Activated naive CD8-positive, alpha-beta T cell treated with anti-CD3 and anti-CD28 coated beads, Interleukin-2, amount 10 ng/mL, durations not matched to agents 7 days and 5 days (primary cell): ENCODE data around the gene ACSL6. TPM values are rescaled to one million over a fixed set of nuclear protein-coding genes. Genes with fewer than 3 reads are reported as not detected.

Experiments used
- ATAC-seq: fragments of 150-1000 bp; cut with Tn5 transposase; one replicate; pipeline ENCODE4 v1.10.0; 2021; ENCODE audit warnings: low read depth, moderate library complexity
- POLR2A ChIA-PET: fragments of 350-600 bp; sonication (Branson Sonifier 250); formaldehyde crosslinking; loops from one replicate; lab custom pipeline; 2021; ENCODE audit warnings: antibody characterized with exemption; lab: Charles Lee
- DNase-seq: peaks from one replicate; pipeline ENCODE4 v3.0.0; 2021
- H3K27ac Mint-ChIP-seq: one replicate; pipeline ENCODE4 v1.8.0; 2022; ENCODE audit warnings: mild to moderate bottlenecking, mixed read lengths
- H3K27me3 Mint-ChIP-seq: one replicate; pipeline ENCODE4 v1.8.0; 2022; ENCODE audit warnings: mild to moderate bottlenecking, moderate library complexity, mixed read lengths
- H3K36me3 Mint-ChIP-seq: one replicate; pipeline ENCODE4 v1.8.0; 2021; ENCODE audit warnings: mild to moderate bottlenecking, mixed read lengths
- H3K4me1 Mint-ChIP-seq: one replicate; pipeline ENCODE4 v1.8.0; 2021; ENCODE audit warnings: mixed read lengths
- H3K4me3 Mint-ChIP-seq: one replicate; pipeline ENCODE4 v1.8.0; 2022; ENCODE audit warnings: mild to moderate bottlenecking, moderate library complexity, mixed read lengths
- H3K9me3 Mint-ChIP-seq: one replicate; pipeline ENCODE4 v1.8.0; 2021; ENCODE audit warnings: mixed read lengths
- total RNA-seq, 2 experiments: library from RNA; stranded (reverse); gene quantifications; one replicate each; pipeline ENCODE4 v1.2.3, GENCODE V29; 2021

The ACSL6 gene
- total RNA-seq, 2 experiments from 2014 or later, result 31.5 to 34.6 TPM

- ATAC-seq, result no peak
- H3K4me3 Mint-ChIP-seq, result peak overlapping the region; percentile 53
These were observed 42.7 kb upstream of the ACSL6 start for GRCh38 chr5:132054031-132054696.

GRCh38 chr5:132053483-132053882 lies 42.0 kb upstream of the ACSL6 start:
- Mint-ChIP-seq H3K27me3 (peaks cover 18% of the 10 kb centered on the region), H3K36me3 (no peaks in the 10 kb centered on the region), H3K27ac (no peak overlapping the region), H3K4me1 (peaks cover 34% of the 10 kb centered on the region), H3K4me3 (no peak overlapping the region), H3K9me3 (no peaks in the 10 kb centered on the region)
- ATAC-seq (no peak), DNase-seq (no peak)
- POLR2A ChIA-PET, result no interaction called here

More at GRCh38 chr5:132054031-132054696, 42.7 kb upstream of the ACSL6 start:
- peaks cover 18% of the 10 kb centered on the region for H3K27me3 Mint-ChIP-seq
- DNase-seq, result no peak
- H3K36me3 Mint-ChIP-seq, result no peaks in the 10 kb centered on the region
- H3K9me3 Mint-ChIP-seq, result no peaks in the 10 kb centered on the region
- H3K4me1 Mint-ChIP-seq, result peaks cover 41% of the 10 kb centered on the region
- POLR2A ChIA-PET, result interaction anchor here (0.5 kb wide), 1 partner anchor 438 kb away, joined by 4 read pairs; no protein-coding TSS in a partner anchor
- H3K27ac Mint-ChIP-seq, result peak overlapping the region; percentile 46

DNA sequence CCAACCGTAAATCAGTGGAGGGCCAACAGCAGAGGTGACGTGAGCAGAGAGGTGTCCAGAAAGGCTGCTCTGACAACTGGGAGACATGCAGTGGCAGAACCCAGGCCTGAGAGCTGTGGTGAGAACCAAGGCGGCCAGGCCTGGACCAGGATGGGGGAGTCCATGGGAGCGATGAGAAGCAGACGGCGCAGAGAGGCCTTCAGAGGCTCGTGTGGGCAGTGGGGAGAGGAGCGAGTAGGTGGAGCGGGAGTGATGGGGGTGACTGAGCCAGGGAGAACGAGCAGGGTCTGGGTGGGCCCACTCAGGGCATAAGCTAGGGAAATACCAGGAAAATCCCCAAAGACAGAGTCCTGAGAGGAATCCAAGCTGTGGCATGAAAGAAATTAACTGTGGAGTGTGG lies 41.1 kb upstream of the ACSL6 start:
- no peak overlapping the region for H3K4me3 Mint-ChIP-seq
- H3K36me3 Mint-ChIP-seq, result no peaks in the 10 kb centered on the region
- peaks cover 29% of the 10 kb centered on the region for H3K4me1 Mint-ChIP-seq
- POLR2A ChIA-PET, result no interaction called here
- H3K9me3 Mint-ChIP-seq, result no peaks in the 10 kb centered on the region
- no peak for DNase-seq
- peaks cover 15% of the 10 kb centered on the region for H3K27me3 Mint-ChIP-seq
- no peak for ATAC-seq
- no peak overlapping the region for H3K27ac Mint-ChIP-seq

DNA sequence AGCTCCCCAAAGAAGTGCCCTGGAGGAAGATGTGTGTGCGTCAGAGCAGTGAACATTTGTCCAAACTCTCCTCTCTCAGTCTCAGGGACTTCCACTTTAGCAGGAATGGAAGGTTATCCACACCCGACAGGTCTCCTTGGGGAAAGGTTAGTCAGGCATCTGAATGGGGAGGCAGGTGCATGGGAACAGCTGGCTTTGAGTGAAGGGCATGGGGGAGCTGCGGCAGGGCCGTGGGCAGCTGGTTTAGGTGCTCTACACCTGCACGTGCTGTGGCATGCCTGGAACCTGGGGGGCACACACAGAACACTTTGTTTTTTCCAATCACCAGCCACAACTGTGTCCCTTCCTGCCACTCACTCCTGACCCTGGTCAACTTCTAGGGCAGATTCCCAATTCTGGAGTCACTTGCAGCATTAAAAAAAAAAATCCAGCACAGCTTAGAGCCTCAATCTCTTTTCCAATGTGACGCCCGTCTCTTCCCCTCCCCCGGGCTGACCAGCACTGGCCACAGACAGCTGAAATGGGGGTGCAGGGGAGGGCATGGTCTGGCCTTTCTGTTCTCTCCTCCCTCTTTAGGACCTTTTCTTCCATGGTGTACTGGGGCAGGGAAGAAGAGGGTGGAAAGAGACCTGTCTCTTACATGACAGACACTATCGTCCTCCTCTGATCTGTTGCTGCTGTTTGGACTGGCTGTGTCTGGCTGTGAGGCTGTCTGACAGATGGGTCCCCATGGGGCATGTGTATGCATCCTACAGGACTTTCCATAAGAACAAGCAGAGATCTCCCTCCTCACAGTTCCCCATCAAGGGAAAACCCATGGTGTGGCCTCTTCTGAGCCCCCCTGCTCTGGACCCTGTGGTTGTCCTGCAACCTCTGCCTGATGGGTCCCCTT lies 39.4 kb upstream of the ACSL6 start:
- no peaks in the 10 kb centered on the region for H3K36me3 Mint-ChIP-seq
- peaks cover 17% of the 10 kb centered on the region for H3K27me3 Mint-ChIP-seq
- H3K27ac Mint-ChIP-seq, result no peak overlapping the region
- no peak overlapping the region for H3K4me3 Mint-ChIP-seq
- no peaks in the 10 kb centered on the region for H3K9me3 Mint-ChIP-seq
- peaks cover 16% of the 10 kb centered on the region for H3K4me1 Mint-ChIP-seq
- no peak for ATAC-seq
- DNase-seq, result no peak
- POLR2A ChIA-PET, result interaction anchor here (0.6 kb wide), 1 partner anchor 134 kb away, joined by 4 read pairs; no protein-coding TSS in a partner anchor

GRCh38 chr5:132050136-132050535 lies 38.7 kb upstream of the ACSL6 start:
- ATAC-seq (peak; percentile 21), DNase-seq (no peak)
- POLR2A ChIA-PET, result interaction anchor here (0.6 kb wide), 1 partner anchor 133 kb away, joined by 4 read pairs; no protein-coding TSS in a partner anchor
- no peak overlapping the region for H3K27ac Mint-ChIP-seq
- peaks cover 10% of the 10 kb centered on the region for H3K4me1 Mint-ChIP-seq
- H3K27me3 Mint-ChIP-seq, result peaks cover 17% of the 10 kb centered on the region
- no peaks in the 10 kb centered on the region for H3K36me3 Mint-ChIP-seq
- H3K9me3 Mint-ChIP-seq, result no peaks in the 10 kb centered on the region
- no peak overlapping the region for H3K4me3 Mint-ChIP-seq

DNA sequence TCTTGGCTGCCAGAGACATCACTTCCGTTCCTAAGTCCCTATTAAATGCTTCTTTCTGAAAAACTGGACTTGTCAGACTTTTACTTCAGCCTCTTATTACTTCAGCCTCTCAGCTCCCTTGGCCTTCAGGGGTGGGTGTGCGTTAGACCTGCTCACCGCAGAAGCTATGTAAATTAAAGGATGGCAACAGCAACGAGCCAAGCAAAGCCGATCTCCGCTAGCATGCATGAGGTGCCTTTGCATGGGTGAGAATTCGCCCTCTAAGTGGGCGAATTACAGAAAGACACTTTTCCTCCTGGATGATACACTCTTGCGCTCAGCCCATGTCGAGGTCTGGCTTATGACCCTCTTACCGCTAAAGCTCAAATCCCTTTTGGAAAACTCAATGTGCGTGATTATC lies 38.1 kb upstream of the ACSL6 start:
- Mint-ChIP-seq H3K9me3 (no peaks in the 10 kb centered on the region), H3K27ac (no peak overlapping the region), H3K27me3 (peaks cover 17% of the 10 kb centered on the region), H3K4me3 (no peak overlapping the region), H3K36me3 (peaks cover under 1% of the 10 kb centered on the region), H3K4me1 (peaks cover 4% of the 10 kb centered on the region)
- POLR2A ChIA-PET, result no interaction called here
- ATAC-seq, result no peak
- DNase-seq, result no peak

GRCh38 chr5:132049093-132049492 lies 37.6 kb upstream of the ACSL6 start:
- H3K36me3 Mint-ChIP-seq, result peaks cover 3% of the 10 kb centered on the region
- no peak overlapping the region for H3K27ac Mint-ChIP-seq
- no peak overlapping the region for H3K4me3 Mint-ChIP-seq
- no peaks in the 10 kb centered on the region for H3K9me3 Mint-ChIP-seq
- H3K4me1 Mint-ChIP-seq, result peaks cover 1% of the 10 kb centered on the region
- peaks cover 20% of the 10 kb centered on the region for H3K27me3 Mint-ChIP-seq
- no peak for ATAC-seq
- DNase-seq, result no peak
- POLR2A ChIA-PET, result no interaction called here

- no peak overlapping the region for H3K4me3 Mint-ChIP-seq
- peaks cover 1% of the 10 kb centered on the region for H3K4me1 Mint-ChIP-seq
- DNase-seq, result no peak
- POLR2A ChIA-PET, result no interaction called here
- no peak overlapping the region for H3K27ac Mint-ChIP-seq
- peaks cover 7% of the 10 kb centered on the region for H3K36me3 Mint-ChIP-seq
- H3K9me3 Mint-ChIP-seq, result no peaks in the 10 kb centered on the region
- peaks cover 16% of the 10 kb centered on the region for H3K27me3 Mint-ChIP-seq
- no peak for ATAC-seq
These were observed 35.4 kb upstream of the ACSL6 start for GRCh38 chr5:132046880-132047299.

DNA sequence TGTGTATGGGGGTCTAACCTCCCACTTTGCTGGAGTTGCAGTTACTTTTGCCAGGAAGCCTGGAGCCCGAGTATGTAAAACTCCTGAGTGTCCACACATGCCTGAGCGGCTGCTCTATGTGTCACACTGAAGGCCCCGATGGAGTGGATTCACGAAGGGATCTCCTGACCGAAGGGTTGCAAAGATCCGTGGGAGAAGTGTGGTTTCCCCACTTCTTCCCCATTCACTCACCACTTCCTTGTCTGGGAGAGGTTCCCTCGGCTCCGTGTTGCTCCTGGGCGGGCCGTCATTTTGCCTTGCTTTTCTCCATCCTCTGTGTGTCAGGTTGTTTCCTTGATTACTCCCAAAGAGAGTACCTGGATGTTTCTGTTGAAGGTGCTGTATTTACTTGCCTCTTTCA lies 32.7 kb upstream of the ACSL6 start:
- ATAC-seq, result no peak
- Mint-ChIP-seq H3K27me3 (peaks cover 36% of the 10 kb centered on the region), H3K9me3 (peaks cover 8% of the 10 kb centered on the region)

GRCh38 chr5:132037353-132037752 lies 25.9 kb upstream of the ACSL6 start:
- peaks cover 19% of the 10 kb centered on the region for H3K36me3 Mint-ChIP-seq
- ATAC-seq (no peak), DNase-seq (no peak)
- H3K4me3 Mint-ChIP-seq, result no peak overlapping the region
- H3K4me1 Mint-ChIP-seq, result peaks cover 7% of the 10 kb centered on the region
- POLR2A ChIA-PET, result no interaction called here
- H3K9me3 Mint-ChIP-seq, result peaks cover 22% of the 10 kb centered on the region
- H3K27ac Mint-ChIP-seq, result no peak overlapping the region
- H3K27me3 Mint-ChIP-seq, result peaks cover 58% of the 10 kb centered on the region

More for the DNA sequence above, 32.7 kb upstream of the ACSL6 start:
- Mint-ChIP-seq H3K36me3 (peaks cover 9% of the 10 kb centered on the region), H3K27ac (no peak overlapping the region), H3K4me3 (no peak overlapping the region), H3K4me1 (peaks cover 8% of the 10 kb centered on the region)
- no peak for DNase-seq
- POLR2A ChIA-PET, result no interaction called here

- H3K4me1 Mint-ChIP-seq, result peaks cover 5% of the 10 kb centered on the region
- no peak overlapping the region for H3K27ac Mint-ChIP-seq
- POLR2A ChIA-PET, result no interaction called here
These were observed 21.7 kb upstream of the ACSL6 start for GRCh38 chr5:132033122-132033521.

GRCh38 chr5:132032196-132032595 lies 20.7 kb upstream of the ACSL6 start:
- ATAC-seq (no peak), DNase-seq (no peak)
- Mint-ChIP-seq H3K9me3 (peaks cover 10% of the 10 kb centered on the region), H3K27me3 (peaks cover 30% of the 10 kb centered on the region), H3K36me3 (peaks cover 25% of the 10 kb centered on the region), H3K4me1 (peaks cover 10% of the 10 kb centered on the region), H3K27ac (no peak overlapping the region), H3K4me3 (no peak overlapping the region)
- POLR2A ChIA-PET, result no interaction called here

More at GRCh38 chr5:132033122-132033521, 21.7 kb upstream of the ACSL6 start:
- peaks cover 30% of the 10 kb centered on the region for H3K27me3 Mint-ChIP-seq
- H3K36me3 Mint-ChIP-seq, result peaks cover 28% of the 10 kb centered on the region
- DNase-seq, result no peak
- peaks cover 11% of the 10 kb centered on the region for H3K9me3 Mint-ChIP-seq
- ATAC-seq, result no peak
- H3K4me3 Mint-ChIP-seq, result no peak overlapping the region

- POLR2A ChIA-PET, result no interaction called here
- no peak for DNase-seq
- Mint-ChIP-seq H3K27ac (no peak overlapping the region), H3K4me3 (no peak overlapping the region), H3K4me1 (peaks cover 10% of the 10 kb centered on the region), H3K27me3 (peaks cover 24% of the 10 kb centered on the region), H3K9me3 (peaks cover 10% of the 10 kb centered on the region), H3K36me3 (peaks cover 25% of the 10 kb centered on the region)
- no peak for ATAC-seq
These were observed 19.2 kb upstream of the ACSL6 start for GRCh38 chr5:132030610-132031009.
